CD14-positive monocyte (primary cell): ENCODE data around the gene VIPR1. TPM values are rescaled to one million over a fixed set of nuclear protein-coding genes. Genes with fewer than 3 reads are reported as not detected.

ENCODE experiments used
- DNase-seq, 3 donors: peaks; one replicate each; pipeline ENCODE4 v3.0.0-alpha.2; 2011 to 2022
- H2AFZ ChIP-seq: 2 replicates; pipeline ENCODE4 v1.6.0; 2012; ENCODE audit warnings: mild to moderate bottlenecking, low read depth, low read length, inconsistent platforms; ENCODE audit not compliant: insufficient read depth, poor library complexity, severe bottlenecking
- H3K27ac ChIP-seq, 2 donors: 1 replicate in 1 of 2; 2 replicates in 1 of 2; pipeline ENCODE4 v1.5.1; 2012 to 2013; ENCODE audit warnings: low read length in 2 of 2, control low read depth in 1 of 2, inconsistent platforms in 1 of 2, low read depth in 1 of 2, mild to moderate bottlenecking in 1 of 2
- H3K27me3 ChIP-seq, 2 donors: one replicate each; pipeline versions ENCODE4 v1.6.0 to v1.6.1; 2011 to 2013; ENCODE audit warnings: low read length in 2 of 2; ENCODE audit not compliant: control insufficient read depth in 2 of 2, insufficient read depth in 2 of 2
- H3K36me3 ChIP-seq, 2 donors: replicated peaks in 1 of 2; 1 replicate in 1 of 2; 2 replicates in 1 of 2; pipeline versions ENCODE4 v1.5.1 to v1.6.1; 2012 to 2013; ENCODE audit warnings: low read length in 2 of 2, control low read depth in 1 of 2, inconsistent platforms in 1 of 2, mild to moderate bottlenecking in 1 of 2; ENCODE audit not compliant: insufficient read depth in 2 of 2, control insufficient read depth in 1 of 2
- H3K4me1 ChIP-seq, 2 donors: 1 replicate in 1 of 2; 2 replicates in 1 of 2; pipeline versions ENCODE4 v1.5.1 to v1.6.1; 2012 to 2013; ENCODE audit warnings: low read length in 2 of 2, control low read depth in 1 of 2, inconsistent platforms in 1 of 2, mild to moderate bottlenecking in 1 of 2, moderate library complexity in 1 of 2; ENCODE audit not compliant: insufficient read depth in 2 of 2, control insufficient read depth in 1 of 2
- H3K4me2 ChIP-seq: replicated peaks from 2 replicates; pipeline ENCODE3; 2012; ENCODE audit warnings: low read length, moderate library complexity, mild to moderate bottlenecking; ENCODE audit not compliant: poor library complexity, severe bottlenecking; ENCODE audit errors: extremely low read depth
- H3K4me3 ChIP-seq, 3 experiments: fragments of 200-600 bp in 1 of 3; sonication (generic) in 1 of 3; replicated peaks in 1 of 3; 1 replicate in 2 of 3; 2 replicates in 1 of 3; pipeline ENCODE4 v1.5.1; 2011 to 2013; ENCODE audit warnings: low read length in 3 of 3, mild to moderate bottlenecking in 3 of 3, control low read depth in 2 of 3, low read depth in 2 of 3, inconsistent platforms in 1 of 3, moderate library complexity in 1 of 3
- H3K79me2 ChIP-seq: 2 replicates; pipeline ENCODE4 v1.6.0; 2012; ENCODE audit warnings: mild to moderate bottlenecking, control low read depth, inconsistent platforms, low read length, moderate library complexity; ENCODE audit not compliant: insufficient read depth
- H3K9ac ChIP-seq: 2 replicates; pipeline ENCODE4 v1.6.0; 2017; ENCODE audit warnings: low read length, mild to moderate bottlenecking; ENCODE audit not compliant: insufficient read depth, poor library complexity, severe bottlenecking
- H3K9me3 ChIP-seq, 2 donors: replicated peaks in 1 of 2; 1 replicate in 1 of 2; 2 replicates in 1 of 2; pipeline versions ENCODE4 v1.5.1 to v1.6.1; 2012 to 2013; ENCODE audit warnings: low read length in 2 of 2, control low read depth in 1 of 2; ENCODE audit not compliant: control insufficient read depth in 1 of 2, insufficient read depth in 1 of 2
- H4K20me1 ChIP-seq: 2 replicates; pipeline ENCODE4 v1.6.0; 2012; ENCODE audit warnings: mild to moderate bottlenecking, low read length, control low read depth, moderate library complexity; ENCODE audit not compliant: insufficient read depth
- H3K27ac Mint-ChIP-seq, 7 donors: one replicate each; pipeline ENCODE4 v1.8.0; 2020; ENCODE audit warnings: mild to moderate bottlenecking in 7 of 7, mixed read lengths in 7 of 7, moderate library complexity in 6 of 7, inconsistent platforms in 2 of 7
- H3K27me3 Mint-ChIP-seq, 3 donors: one replicate each; pipeline ENCODE4 v1.8.0; 2021 to 2022; ENCODE audit warnings: low read depth in 3 of 3, mild to moderate bottlenecking in 3 of 3, mixed read lengths in 3 of 3, moderate library complexity in 3 of 3, inconsistent platforms in 1 of 3
- H3K36me3 Mint-ChIP-seq, 2 donors: one replicate each; pipeline ENCODE4 v1.8.0; 2020; ENCODE audit warnings: mixed read lengths in 2 of 2, inconsistent platforms in 1 of 2, mild to moderate bottlenecking in 1 of 2
- H3K4me1 Mint-ChIP-seq: one replicate; pipeline ENCODE4 v1.8.0; 2020; ENCODE audit warnings: mild to moderate bottlenecking, mixed read lengths
- H3K4me3 Mint-ChIP-seq, 2 donors: one replicate each; pipeline ENCODE4 v1.8.0; 2020; ENCODE audit warnings: mild to moderate bottlenecking in 2 of 2, mixed read lengths in 2 of 2, moderate library complexity in 1 of 2
- H3K9me3 Mint-ChIP-seq, 7 donors: one replicate each; pipeline ENCODE4 v1.8.0; 2020 to 2022; ENCODE audit warnings: mixed read lengths in 7 of 7, mild to moderate bottlenecking in 6 of 7, moderate library complexity in 6 of 7, inconsistent platforms in 2 of 7
- CTCF ChIP-seq: fragments of 200-600 bp; IDR thresholded peaks from one replicate; pipeline ENCODE4 v1.8.0; 2022; ENCODE audit warnings: antibody characterized with exemption, mild to moderate bottlenecking
- WGBS: methylation state at CpG from one replicate; pipeline ENCODE4 v1.1.5; 2013; ENCODE audit warnings: missing lambda C conversion rate; ENCODE audit not compliant: insufficient coverage; 5-methylcytosine and 5-hydroxymethylcytosine counted together
- intact Hi-C, 2 donors: fragments of 100-400 bp; cut with micrococcal nuclease; formaldehyde crosslinking; loops; one replicate each; pipeline versions ENCODE4 v1.15.0 to v1.15.1; 2023
- polyA plus RNA-seq, 3 donors: library from polyadenylated mRNA; depleted of rRNA in 1 of 3; unstranded in 2 of 3; stranded (reverse) in 1 of 3; fragments of 300-500 nt in 2 of 3; fragments of >200 nt in 1 of 3; fragmentation: Illumina TruSeq in 2 of 3; gene quantifications; 1 replicate in 2 of 3; 2 replicates in 1 of 3; pipeline ENCODE4 v1.2.3, GENCODE V29; 2012 to 2021

Gene VIPR1
- polyA plus RNA-seq, 3 donors = 15.5 to 80.9 (median 16.0) TPM

DNA sequence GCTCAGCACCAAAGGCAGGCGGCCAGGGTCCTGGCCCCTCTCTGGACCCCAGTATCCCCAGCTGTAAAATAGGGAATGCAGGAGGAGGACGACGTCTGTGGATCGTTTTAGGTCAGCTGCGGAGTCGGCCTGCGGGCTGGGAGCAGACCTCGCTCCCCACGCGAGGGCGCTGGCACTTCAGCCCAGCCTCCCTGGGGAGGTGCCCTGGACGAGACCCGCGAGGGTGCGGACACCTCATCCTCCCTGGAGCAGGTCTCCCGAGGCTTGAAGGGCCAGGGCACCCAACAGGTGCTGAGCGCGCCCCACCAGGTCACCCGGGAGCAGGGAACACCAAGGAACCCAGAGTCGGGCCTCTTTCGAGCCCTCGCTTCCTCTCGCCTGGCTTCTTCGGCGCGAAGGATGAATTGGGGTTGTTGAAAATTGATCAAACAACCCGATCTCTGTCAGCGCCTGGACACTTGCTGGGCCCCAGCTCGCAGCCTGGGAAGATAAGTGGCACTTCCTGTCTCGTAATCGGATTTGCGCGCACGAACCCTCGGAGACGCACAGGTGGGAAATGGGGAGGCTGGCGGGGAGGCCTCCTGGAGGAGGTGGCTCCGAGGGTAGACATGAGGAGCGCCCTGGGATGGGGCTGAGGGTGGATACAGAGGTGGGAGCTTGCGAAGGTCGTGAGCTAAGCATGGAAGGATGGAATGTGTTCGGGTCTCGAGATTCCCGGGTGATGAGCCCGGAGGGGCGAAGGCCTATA is 588 bp upstream of the VIPR1 start:
- Mint-ChIP-seq H3K4me3 (peak overlapping the region; percentile 92 to 94), H3K36me3 (peaks cover 12 to 18% of the 10 kb centered on the region in 2 donors), H3K9me3 (peaks cover 0 to 4% (median 3%) of the 10 kb centered on the region in 7 donors), H3K4me1 (peaks cover 49% of the 10 kb centered on the region), H3K27ac (peak overlapping the region; percentile 55 to 88 (median 80)), H3K27me3 (peaks cover 30 to 52% (median 34%) of the 10 kb centered on the region in 3 donors)
- Histone ChIP-seq H3K27ac (peak overlapping the region in 1 of 2 donors; percentile 32), H3K4me1 (peaks cover 46 to 53% of the 10 kb centered on the region in 2 donors), H3K27me3 (peaks cover 12 to 26% of the 10 kb centered on the region in 2 donors), H3K9me3 (no peaks in the 10 kb centered on the region), H4K20me1 (peaks cover 30% of the 10 kb centered on the region), H3K4me3 (peak overlapping the region; percentile 48 to 89 (median 67)), H2AFZ (peak overlapping the region; percentile 84), H3K79me2 (peaks cover 22% of the 10 kb centered on the region), H3K4me2 (peak overlapping the region; percentile 88), H3K9ac (peak overlapping the region; percentile 62), H3K36me3 (no peaks in the 10 kb centered on the region)
- intact Hi-C loops = loop anchor here (5.0 kb wide), 2 partner anchors 35 to 45 kb away; no protein-coding TSS in a partner anchor
- WGBS = under 1% methylated on average over 46 of the region's 46 CpGs
- TF ChIP-seq CTCF = peak; percentile 74
- DNase-seq = peak; percentile 60 to 66 (median 64)

- Mint-ChIP-seq H3K9me3 (peaks cover 0 to 4% (median 3%) of the 10 kb centered on the region in 7 donors), H3K4me3 (peak overlapping the region; percentile 86 to 93), H3K36me3 (peaks cover 14 to 20% of the 10 kb centered on the region in 2 donors), H3K4me1 (peaks cover 62% of the 10 kb centered on the region), H3K27ac (peak overlapping the region in 5 of 7 donors; percentile 11 to 88 (median 64)), H3K27me3 (peaks cover 27 to 41% (median 32%) of the 10 kb centered on the region in 3 donors)
- Histone ChIP-seq H4K20me1 (peaks cover 36% of the 10 kb centered on the region), H3K9me3 (no peaks in the 10 kb centered on the region), H3K4me1 (peaks cover 60 to 69% of the 10 kb centered on the region in 2 donors), H3K9ac (peak overlapping the region; percentile 62), H2AFZ (peak overlapping the region; percentile 84), H3K4me3 (peak overlapping the region; percentile 48 to 89 (median 69)), H3K27me3 (peaks cover 12 to 26% of the 10 kb centered on the region in 2 donors), H3K27ac (peak overlapping the region in 1 of 2 donors; percentile 63), H3K36me3 (no peaks in the 10 kb centered on the region), H3K4me2 (peak overlapping the region; percentile 88), H3K79me2 (peaks cover 22% of the 10 kb centered on the region)
- peak in 2 of 3 donors; percentile 14 to 23 for DNase-seq
- intact Hi-C loops = loop anchor here (5.0 kb wide), 2 partner anchors 34 to 44 kb away; no protein-coding TSS in a partner anchor
- no peak for TF ChIP-seq CTCF
- 60% methylated on average over 1 of the region's 4 CpGs for WGBS
Measured at GRCh38 chr3:42503251-42503924, 945 bp downstream of the VIPR1 start.
